HepG2 (cell line): Measurements from ENCODE around the gene TAS1R1. TPM values are rescaled to one million over a fixed set of nuclear protein-coding genes. Genes with fewer than 3 reads are reported as not detected.

ENCODE experiments used
- ATM ChIP-seq: fragments of 450-650 bp; IDR thresholded peaks from 2 replicates; pipeline ENCODE4 v1.7.1; 2017; ENCODE audit warnings: mild to moderate bottlenecking, borderline replicate concordance
- CHCHD3 ChIP-seq: sonication (generic); formaldehyde crosslinking; IDR thresholded peaks from 2 replicates; pipeline ENCODE4 v1.8.0; 2022; ENCODE audit warnings: mild to moderate bottlenecking, missing genetic modification reagents, moderate library complexity
- DMAP1 ChIP-seq: IDR thresholded peaks from 2 replicates; pipeline ENCODE4 v1.6.1; 2016
- SALL1 ChIP-seq: sonication (generic); formaldehyde crosslinking; IDR thresholded peaks from 2 replicates; pipeline ENCODE4 v1.8.0; 2022; ENCODE audit warnings: mild to moderate bottlenecking, missing genetic modification reagents
- ZNF282 ChIP-seq: fragments of 450-650 bp; IDR thresholded peaks from 2 replicates; pipeline ENCODE4 v1.6.1; 2018; ENCODE audit not compliant: partially characterized antibody
- ZNF318 ChIP-seq: sonication (generic); formaldehyde crosslinking; IDR thresholded peaks from 2 replicates; pipeline ENCODE4 v1.4.0; 2020; ENCODE audit warnings: mild to moderate bottlenecking, missing genetic modification reagents
- ZNF432 ChIP-seq: sonication (generic); formaldehyde crosslinking; IDR thresholded peaks from 2 replicates; pipeline ENCODE4 v1.5.0; 2020; ENCODE audit warnings: missing genetic modification reagents, mild to moderate bottlenecking, borderline replicate concordance
- ZNF687 ChIP-seq: sonication (generic); formaldehyde crosslinking; IDR thresholded peaks from 2 replicates; pipeline ENCODE4 v1.5.1; 2020; ENCODE audit warnings: mild to moderate bottlenecking, missing genetic modification reagents, moderate library complexity
- polyA plus RNA-seq, 8 experiments: library from polyadenylated mRNA; depleted of rRNA in 3 of 8; stranded (reverse) in 7 of 8; unstranded in 1 of 8; fragments of >200 nt; fragmentation: Illumina TruSeq in 4 of 8; extraction: Trizol in 4 of 8; gene quantifications; 2 replicates each; pipeline versions ENCODE4 v1.2.1 to v1.2.3, GENCODE V29; 2011 to 2016; ENCODE audit warnings: low read depth in 4 of 8, missing spikeins in 1 of 8, mixed read lengths in 1 of 8; ENCODE audit not compliant: insufficient read depth in 1 of 8
- total RNA-seq, 5 experiments: library from RNA; depleted of rRNA; stranded (reverse); fragments of >200 nt; fragmentation: Illumina TruSeq; extraction: Trizol; gene quantifications; 2 replicates each; pipeline ENCODE4 v1.2.3, GENCODE V29; 2016; ENCODE audit warnings: low read depth in 1 of 5
- TF ChIP-seq, protein P1 (sequence below): sonication (generic); formaldehyde crosslinking; conservative IDR thresholded peaks from 2 replicates; pipeline ENCODE4 v1.4.0; 2020; ENCODE audit warnings: missing genetic modification reagents
- TF ChIP-seq, protein P2 (sequence below): sonication (generic); formaldehyde crosslinking; IDR thresholded peaks from 2 replicates; pipeline ENCODE4 v1.8.1; 2022; ENCODE audit warnings: mild to moderate bottlenecking, missing genetic modification reagents

TAS1R1 gene
- total and polyA plus RNA-seq, 2 of the 13 experiments (the other 11 are each of a cell fraction or from before 2014, with no cell fraction given): 1.4 to 1.6 TPM

DNA sequence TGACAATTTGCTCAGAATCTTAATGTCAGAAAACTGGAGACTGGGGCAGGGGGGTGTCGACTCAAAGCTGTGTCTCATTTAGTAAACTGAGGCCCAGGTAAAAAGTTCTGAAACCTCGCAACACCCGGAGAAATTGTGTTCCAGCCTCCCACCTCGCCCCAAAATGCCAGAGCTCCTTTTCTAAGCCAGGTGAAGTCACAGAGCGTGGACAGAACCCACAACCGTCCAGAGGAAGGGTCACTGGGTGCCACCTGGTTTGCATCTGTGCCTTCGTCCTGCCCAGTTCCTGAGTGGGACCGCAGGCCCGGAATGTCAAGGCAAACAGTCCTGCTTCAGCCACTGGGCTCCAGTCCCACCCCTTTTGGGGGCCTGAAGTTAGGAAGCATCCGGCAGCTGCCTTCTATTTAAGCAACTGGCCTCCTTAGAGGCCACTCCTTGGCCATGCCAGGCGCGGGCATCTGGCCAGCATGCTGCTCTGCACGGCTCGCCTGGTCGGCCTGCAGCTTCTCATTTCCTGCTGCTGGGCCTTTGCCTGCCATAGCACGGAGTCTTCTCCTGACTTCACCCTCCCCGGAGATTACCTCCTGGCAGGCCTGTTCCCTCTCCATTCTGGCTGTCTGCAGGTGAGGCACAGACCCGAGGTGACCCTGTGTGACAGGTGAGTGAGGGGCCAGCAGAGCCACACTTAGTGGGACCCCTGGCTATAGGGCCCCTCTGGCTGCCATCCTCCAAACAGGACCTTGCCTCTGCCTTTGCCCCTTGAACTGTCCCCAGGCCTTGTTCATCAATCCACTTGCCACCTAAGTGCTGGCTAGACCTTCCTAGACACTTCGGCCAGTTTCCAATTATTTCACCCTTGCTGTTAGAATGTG is at the start of gene TAS1R1 (continued):
- TF ChIP-seq ZNF687 (CRISPR knock-in tag) (peak; percentile 85), DMAP1 (CRISPR knock-in tag) (no peak), ATM (no peak), CHCHD3 (CRISPR knock-in tag) (no peak), ZNF282 (no peak), ZNF432 (CRISPR knock-in tag) (no peak), SALL1 (CRISPR knock-in tag) (peak; percentile 51), ZNF318 (CRISPR knock-in tag) (peak; percentile 24; the same call in 1 of the 2 replicates)
- TF ChIP-seq, protein P1, sequence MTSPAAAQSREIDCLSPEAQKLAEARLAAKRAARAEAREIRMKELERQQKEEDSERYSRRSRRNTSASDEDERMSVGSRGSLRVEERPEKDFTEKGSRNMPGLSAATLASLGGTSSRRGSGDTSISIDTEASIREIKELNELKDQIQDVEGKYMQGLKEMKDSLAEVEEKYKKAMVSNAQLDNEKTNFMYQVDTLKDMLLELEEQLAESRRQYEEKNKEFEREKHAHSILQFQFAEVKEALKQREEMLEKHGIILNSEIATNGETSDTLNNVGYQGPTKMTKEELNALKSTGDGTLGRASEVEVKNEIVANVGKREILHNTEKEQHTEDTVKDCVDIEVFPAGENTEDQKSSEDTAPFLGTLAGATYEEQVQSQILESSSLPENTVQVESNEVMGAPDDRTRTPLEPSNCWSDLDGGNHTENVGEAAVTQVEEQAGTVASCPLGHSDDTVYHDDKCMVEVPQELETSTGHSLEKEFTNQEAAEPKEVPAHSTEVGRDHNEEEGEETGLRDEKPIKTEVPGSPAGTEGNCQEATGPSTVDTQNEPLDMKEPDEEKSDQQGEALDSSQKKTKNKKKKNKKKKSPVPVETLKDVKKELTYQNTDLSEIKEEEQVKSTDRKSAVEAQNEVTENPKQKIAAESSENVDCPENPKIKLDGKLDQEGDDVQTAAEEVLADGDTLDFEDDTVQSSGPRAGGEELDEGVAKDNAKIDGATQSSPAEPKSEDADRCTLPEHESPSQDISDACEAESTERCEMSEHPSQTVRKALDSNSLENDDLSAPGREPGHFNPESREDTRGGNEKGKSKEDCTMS (CRISPR knock-in tag): no peak
- TF ChIP-seq, protein P2, sequence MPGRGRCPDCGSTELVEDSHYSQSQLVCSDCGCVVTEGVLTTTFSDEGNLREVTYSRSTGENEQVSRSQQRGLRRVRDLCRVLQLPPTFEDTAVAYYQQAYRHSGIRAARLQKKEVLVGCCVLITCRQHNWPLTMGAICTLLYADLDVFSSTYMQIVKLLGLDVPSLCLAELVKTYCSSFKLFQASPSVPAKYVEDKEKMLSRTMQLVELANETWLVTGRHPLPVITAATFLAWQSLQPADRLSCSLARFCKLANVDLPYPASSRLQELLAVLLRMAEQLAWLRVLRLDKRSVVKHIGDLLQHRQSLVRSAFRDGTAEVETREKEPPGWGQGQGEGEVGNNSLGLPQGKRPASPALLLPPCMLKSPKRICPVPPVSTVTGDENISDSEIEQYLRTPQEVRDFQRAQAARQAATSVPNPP: no peak
